ENCODE measurements around the gene DUOX1. TPM values are rescaled to one million over a fixed set of nuclear protein-coding genes. Genes with fewer than 3 reads are reported as not detected.

Gene DUOX1
- total and polyA plus RNA-seq, 2 donors (not counting 3 experiments of a cell fraction or from before 2014, with no cell fraction given): not detected

- ChIA-PET CTCF (interaction anchor here (0.9 to 1.5 kb wide), 2 partner anchors 18 to 27 kb away, joined by 3 read pairs; no protein-coding TSS in a partner anchor), POLR2A (no interaction called here)
- TF ChIP-seq POLR2A (IDR thresholded peaks at IDR 0.05; ENCODE audit: low read depth, low read length) (no peak), CTCF (IDR thresholded peaks at IDR 0.05; ENCODE audit: extremely low read depth in 1 of 2, insufficient read depth in 1 of 2, low read depth in 1 of 2, low read length in 2 of 2) (no peak), POLR2AphosphoS5 (IDR thresholded peaks at IDR 0.05; ENCODE audit: insufficient read depth, low read depth, low read length) (no peak), EZH2 (IDR thresholded peaks at IDR 0.05; ENCODE audit: borderline replicate concordance, low read depth, low read length, severe bottlenecking) (no peak), GATA2 (IDR thresholded peaks at IDR 0.05; ENCODE audit: insufficient read depth, insufficient read length, low read depth, low read length) (no peak), MYC (IDR thresholded peaks at IDR 0.05; ENCODE audit: low read depth, low read length) (no peak), JUN (IDR thresholded peaks at IDR 0.05; ENCODE audit: borderline replicate concordance, insufficient read depth, insufficient read length, low read depth) (no peak), FOS (IDR thresholded peaks at IDR 0.05; ENCODE audit: borderline replicate concordance, insufficient read depth, low read length) (no peak)
- TF ChIP-seq, protein P1, sequence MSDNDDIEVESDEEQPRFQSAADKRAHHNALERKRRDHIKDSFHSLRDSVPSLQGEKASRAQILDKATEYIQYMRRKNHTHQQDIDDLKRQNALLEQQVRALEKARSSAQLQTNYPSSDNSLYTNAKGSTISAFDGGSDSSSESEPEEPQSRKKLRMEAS (IDR thresholded peaks at IDR 0.05; ENCODE audit: insufficient read depth, insufficient read length): no peak
- no peak overlapping the region for H3K9ac ChIP-seq (replicated peaks; ENCODE audit: extremely low read depth, insufficient read depth, low read length)
- intact Hi-C loops (cut with micrococcal nuclease) (no loop called here), dilution Hi-C loops (cut with MboI; ENCODE audit: extremely low pct_ligation_motif_present, low sequenced_read_pairs) (no loop called here)
- BruUV-seq (replicated peaks): no TSS peak
- no peak overlapping the region for H3K27ac ChIP-seq (ENCODE audit: insufficient read depth, low read depth, low read length)
- no peaks in the 10 kb centered on the region for H4K20me1 ChIP-seq (replicated peaks; ENCODE audit: control insufficient read depth, extremely low read depth, insufficient read depth, low read length)
- H3K4me3 ChIP-seq (replicated peaks in 1 of 3; ENCODE audit: insufficient read depth in 1 of 3, low read depth in 1 of 3, low read length in 3 of 3): no peak overlapping the region
- no peak overlapping the region for H3K4me2 ChIP-seq (ENCODE audit: insufficient read depth, low read length)
- H3K9me3 ChIP-seq (replicated peaks; ENCODE audit: control insufficient read depth, insufficient read depth, low read length): no peaks in the 10 kb centered on the region
- H3K79me2 ChIP-seq (ENCODE audit: control insufficient read depth, insufficient read depth, low read length): no peaks in the 10 kb centered on the region
- H2AFZ ChIP-seq (ENCODE audit: low read depth, low read length): no peak overlapping the region
- H3K36me3 ChIP-seq (ENCODE audit: control insufficient read depth in 2 of 2, extremely low read depth in 1 of 2, insufficient read depth in 2 of 2, low read length in 2 of 2): no peaks in the 10 kb centered on the region
- peaks cover 3 to 17% of the 10 kb centered on the region in 2 experiments for H3K27me3 ChIP-seq (ENCODE audit: control insufficient read depth in 2 of 2, insufficient read depth in 2 of 2, low read length in 2 of 2)
- H3K4me1 ChIP-seq (ENCODE audit: control insufficient read depth, extremely low read depth, insufficient read depth, low read length): no peaks in the 10 kb centered on the region
- DNase-seq (ENCODE audit: low read depth, low spot score) (no peak), FAIRE-seq (no peak)
- no peaks in the 10 kb centered on the region for H3K9me1 ChIP-seq (replicated peaks; ENCODE audit: control insufficient read depth, extremely low read depth, insufficient read depth, low read length)
Measured at GRCh38 chr15:45099549-45100165, 30.1 kb upstream of the DUOX1 start.
